ENCODE measurements around the gene TMEM135. TPM values are rescaled to one million over a fixed set of nuclear protein-coding genes. Genes with fewer than 3 reads are reported as not detected.
A peak's percentile ranks its signal among the peaks of the same experiment; 100 is the strongest.

The TMEM135 gene
- total and polyA plus RNA-seq, 7 experiments from 2014 or later: 3.4 to 26.8 (median 10.6) TPM

GRCh38 chr11:87030458-87031054 lies 7.2 kb upstream of the TMEM135 start:
- Histone ChIP-seq H3K4me3 (ENCODE audit: low read length) (peak overlapping the region; percentile 43), H3K4me1 (ENCODE audit: control insufficient read depth in 2 of 2, insufficient read depth in 2 of 2, low read length in 2 of 2) (no peaks in the 10 kb centered on the region), H3K36me3 (ENCODE audit: control insufficient read depth in 2 of 3, insufficient read depth in 3 of 3, low read length in 3 of 3) (no peaks in the 10 kb centered on the region), H3K27ac (ENCODE audit: low read depth, low read length) (no peak overlapping the region), H3K9me3 (ENCODE audit: control insufficient read depth in 2 of 3, low read length in 3 of 3) (no peaks in the 10 kb centered on the region), H3K27me3 (ENCODE audit: control insufficient read depth in 2 of 2, insufficient read depth in 2 of 2, low read length in 2 of 2) (no peaks in the 10 kb centered on the region)
- H3K4me1 Mint-ChIP-seq: peaks cover 0 to 9% (median 6%) of the 10 kb centered on the region in 7 donors
- CTCF ChIA-PET: no interaction called here
- DNase-seq (peak in 3 of 9 donors; percentile 3 to 7 (median 4)), ATAC-seq (no peak)
- intact Hi-C loops (cut with micrococcal nuclease): loop anchor here in 1 of 2 donors (10.0 kb wide), 2 partner anchors 726 to 1276 kb away; partner anchors contain the start of gene HIKESHI
- H3K27me3 Mint-ChIP-seq: peaks cover 0 to 26% (median 0%) of the 10 kb centered on the region in 5 donors
- H3K9me3 Mint-ChIP-seq: peaks cover 0 to 2% (median 0%) of the 10 kb centered on the region in 11 donors
- peak overlapping the region in 1 of 9 donors; percentile 47 for H3K27ac Mint-ChIP-seq
- peak overlapping the region in 6 of 10 donors; percentile 2 to 60 (median 30) for H3K4me3 Mint-ChIP-seq
- POLR2A ChIA-PET: no interaction called here
- no peaks in the 10 kb centered on the region for H3K36me3 Mint-ChIP-seq

GRCh38 chr11:87031433-87032170 lies 6.1 kb upstream of the TMEM135 start:
- no peak overlapping the region for H3K4me3 ChIP-seq (ENCODE audit: low read length)
- intact Hi-C loops (cut with micrococcal nuclease): loop anchor here in 1 of 2 donors (10.0 kb wide), 2 partner anchors 727 to 1277 kb away; partner anchors contain the start of gene HIKESHI
- Mint-ChIP-seq H3K9me3 (no peaks in the 10 kb centered on the region), H3K4me1 (peaks cover 2 to 20% (median 16%) of the 10 kb centered on the region in 7 donors), H3K4me3 (no peak overlapping the region), H3K27ac (no peak overlapping the region), H3K27me3 (peaks cover 0 to 27% (median 0%) of the 10 kb centered on the region in 5 donors), H3K36me3 (no peaks in the 10 kb centered on the region)
- H3K36me3 ChIP-seq (ENCODE audit: control insufficient read depth in 2 of 3, insufficient read depth in 3 of 3, low read length in 3 of 3): no peaks in the 10 kb centered on the region
- H3K4me1 ChIP-seq (ENCODE audit: control insufficient read depth in 2 of 2, insufficient read depth in 2 of 2, low read length in 2 of 2): no peaks in the 10 kb centered on the region
- POLR2A ChIA-PET: interaction anchor here (1.1 kb wide), 1 partner anchor 9 kb away, joined by 3 read pairs; no protein-coding TSS in a partner anchor
- H3K9me3 ChIP-seq (ENCODE audit: control insufficient read depth in 2 of 3, low read length in 3 of 3): no peaks in the 10 kb centered on the region
- no peak for DNase-seq
- CTCF ChIA-PET: no interaction called here
- no peaks in the 10 kb centered on the region for H3K27me3 ChIP-seq (ENCODE audit: control insufficient read depth in 2 of 2, insufficient read depth in 2 of 2, low read length in 2 of 2)
- H3K27ac ChIP-seq (ENCODE audit: low read depth, low read length): no peak overlapping the region
- ATAC-seq: no peak

GRCh38 chr11:87033561-87033960 lies 4.2 kb upstream of the TMEM135 start:
- Histone ChIP-seq H3K36me3 (ENCODE audit: control insufficient read depth in 2 of 3, insufficient read depth in 3 of 3, low read length in 3 of 3) (peaks cover 0 to 4% (median 0%) of the 10 kb centered on the region in 3 experiments), H3K4me1 (ENCODE audit: control insufficient read depth in 2 of 2, insufficient read depth in 2 of 2, low read length in 2 of 2) (peaks cover 0 to 5% of the 10 kb centered on the region in 2 donors), H3K27me3 (ENCODE audit: control insufficient read depth in 2 of 2, insufficient read depth in 2 of 2, low read length in 2 of 2) (no peaks in the 10 kb centered on the region), H3K9me3 (ENCODE audit: control insufficient read depth in 2 of 3, low read length in 3 of 3) (no peaks in the 10 kb centered on the region), H3K4me3 (ENCODE audit: low read length) (no peak overlapping the region), H3K27ac (ENCODE audit: low read depth, low read length) (no peak overlapping the region)
- ATAC-seq: no peak
- CTCF ChIA-PET: no interaction called here
- Mint-ChIP-seq H3K27me3 (peaks cover 0 to 27% (median 0%) of the 10 kb centered on the region in 5 donors), H3K4me1 (peaks cover 12 to 36% (median 29%) of the 10 kb centered on the region in 7 donors), H3K9me3 (no peaks in the 10 kb centered on the region), H3K4me3 (no peak overlapping the region), H3K36me3 (peaks cover 0 to under 1% (median 0%) of the 10 kb centered on the region in 5 donors), H3K27ac (no peak overlapping the region)
- DNase-seq: no peak
- intact Hi-C loops (cut with micrococcal nuclease): loop anchor here in 1 of 2 donors (10.0 kb wide), 2 partner anchors 729 to 1279 kb away; partner anchors contain the start of gene HIKESHI
- POLR2A ChIA-PET: no interaction called here

GRCh38 chr11:87035976-87036583 lies 1.7 kb upstream of the TMEM135 start:
- H3K27ac Mint-ChIP-seq: peak overlapping the region in 4 of 9 donors; percentile 14 to 89 (median 68)
- peak overlapping the region in 5 of 10 donors; percentile 45 to 98 (median 96) for H3K4me3 Mint-ChIP-seq
- ChIA-PET POLR2A (no interaction called here), CTCF (interaction anchor here (1.1 kb wide), 1 partner anchor 10 kb away, joined by 6 read pairs; no protein-coding TSS in a partner anchor)
- Histone ChIP-seq H3K36me3 (ENCODE audit: control insufficient read depth in 2 of 3, insufficient read depth in 3 of 3, low read length in 3 of 3) (peaks cover 0 to 4% (median 0%) of the 10 kb centered on the region in 3 experiments), H3K4me3 (ENCODE audit: low read length) (no peak overlapping the region), H3K27ac (ENCODE audit: low read depth, low read length) (no peak overlapping the region), H3K4me1 (ENCODE audit: control insufficient read depth in 2 of 2, insufficient read depth in 2 of 2, low read length in 2 of 2) (peaks cover 11 to 15% of the 10 kb centered on the region in 2 donors), H3K9me3 (ENCODE audit: control insufficient read depth in 2 of 3, low read length in 3 of 3) (no peaks in the 10 kb centered on the region), H3K27me3 (ENCODE audit: control insufficient read depth in 2 of 2, insufficient read depth in 2 of 2, low read length in 2 of 2) (no peaks in the 10 kb centered on the region)
- peaks cover 33 to 55% (median 45%) of the 10 kb centered on the region in 7 donors for H3K4me1 Mint-ChIP-seq
- no peaks in the 10 kb centered on the region for H3K9me3 Mint-ChIP-seq
- H3K36me3 Mint-ChIP-seq: peaks cover 0 to 10% (median under 1%) of the 10 kb centered on the region in 5 donors
- ATAC-seq (no peak), DNase-seq (peak in 3 of 9 donors; percentile 2 to 9 (median 9))
- intact Hi-C loops (cut with micrococcal nuclease): loop anchor here (2.0 to 10.0 kb wide), 8 partner anchors 61 to 1301 kb away; partner anchors contain the start of genes CTSC (in 1 of the 2), EED (in 1 of the 2), HIKESHI (in 1 of the 2) and ME3 (in 1 of the 2)
- H3K27me3 Mint-ChIP-seq: peaks cover 0 to 24% (median 0%) of the 10 kb centered on the region in 5 donors

GRCh38 chr11:87036756-87037449 lies 831 bp upstream of the TMEM135 start:
- Mint-ChIP-seq H3K36me3 (peaks cover 0 to 17% (median 9%) of the 10 kb centered on the region in 5 donors), H3K4me1 (peaks cover 37 to 60% (median 51%) of the 10 kb centered on the region in 7 donors), H3K9me3 (peaks cover 0 to 4% (median 0%) of the 10 kb centered on the region in 11 donors), H3K4me3 (peak overlapping the region; percentile 92 to 99 (median 97)), H3K27ac (peak overlapping the region; percentile 8 to 94 (median 77)), H3K27me3 (peaks cover 0 to 23% (median 0%) of the 10 kb centered on the region in 5 donors)
- H3K9me3 ChIP-seq (ENCODE audit: control insufficient read depth in 2 of 3, low read length in 3 of 3): no peaks in the 10 kb centered on the region
- CTCF ChIA-PET: interaction anchor here (0.9 to 1.1 kb wide), 2 partner anchors 11 to 24 kb away, joined by 3 to 6 read pairs; no protein-coding TSS in a partner anchor
- POLR2A ChIA-PET: interaction anchor here (1.0 kb wide), 1 partner anchor 204 kb away, joined by 3 read pairs; no protein-coding TSS in a partner anchor
- H3K4me3 ChIP-seq (ENCODE audit: low read length): peak overlapping the region; percentile 97
- ATAC-seq (no peak), DNase-seq (no peak)
- no peaks in the 10 kb centered on the region for H3K27me3 ChIP-seq (ENCODE audit: control insufficient read depth in 2 of 2, insufficient read depth in 2 of 2, low read length in 2 of 2)
- H3K4me1 ChIP-seq (ENCODE audit: control insufficient read depth in 2 of 2, insufficient read depth in 2 of 2, low read length in 2 of 2): peaks cover 11 to 15% of the 10 kb centered on the region in 2 donors
- intact Hi-C loops (cut with micrococcal nuclease): loop anchor here (1.0 to 10.0 kb wide), 9 partner anchors 44 to 1300 kb away; partner anchors contain the start of genes CTSC (in 1 of the 2), EED (in 1 of the 2), HIKESHI (in 1 of the 2) and ME3 (in 1 of the 2)
- peaks cover 0 to 4% (median 0%) of the 10 kb centered on the region in 3 experiments for H3K36me3 ChIP-seq (ENCODE audit: control insufficient read depth in 2 of 3, insufficient read depth in 3 of 3, low read length in 3 of 3)
- H3K27ac ChIP-seq (ENCODE audit: low read depth, low read length): peak overlapping the region; percentile 58
